Measurements from ENCODE around the gene CWH43. TPM values are rescaled to one million over a fixed set of nuclear protein-coding genes. Genes with fewer than 3 reads are reported as not detected.
A peak's percentile ranks its signal among the peaks of the same experiment; 100 is the strongest.
"Not testable (repeated sequence)": the region's sequence is repeated elsewhere in the genome, so short reads cannot be mapped to it uniquely, and the experiment has no call there.

CWH43 gene
- total and polyA plus RNA-seq, 2 of the 13 experiments (the other 11 are each of a cell fraction or from before 2014, with no cell fraction given): not detected

DNA sequence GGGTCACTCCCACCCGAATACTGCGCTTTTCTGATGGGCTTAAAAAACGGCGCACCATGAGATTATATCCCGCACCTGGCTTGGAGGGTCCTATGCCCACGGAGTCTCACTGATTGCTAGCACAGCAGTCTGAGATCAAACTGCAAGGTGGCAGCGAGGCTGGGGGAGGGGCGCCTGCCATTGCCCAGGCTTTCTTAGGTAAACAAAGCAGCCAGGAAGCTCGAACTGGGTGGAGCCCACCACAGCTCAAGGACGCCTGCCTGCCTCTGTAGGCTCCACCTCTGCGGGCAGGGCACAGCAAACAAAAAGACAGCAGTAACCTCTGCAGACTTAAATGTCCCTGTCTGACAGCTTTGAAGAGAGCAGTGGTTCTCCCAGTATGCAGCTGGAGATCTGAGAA is 86.1 kb downstream of the CWH43 start:
- H3K4me3 ChIP-seq (replicated peaks in 1 of 3; ENCODE audit: insufficient read depth in 1 of 3, low read depth in 2 of 3, low read length in 3 of 3); POLR2A ChIA-PET; CTCF ChIA-PET (ENCODE audit: low intra/inter-chr PET ratio, low total read pairs); BruUV-seq (replicated peaks); FAIRE-seq; H3K27ac ChIP-seq (ENCODE audit: extremely low read length, insufficient read depth, low read length); H4K20me1 ChIP-seq (ENCODE audit: insufficient read depth, low read length); H3K4me1 ChIP-seq (ENCODE audit: insufficient read depth, low read length); DNase-seq (ENCODE audit: low spot score); ATAC-seq; intact Hi-C loops (cut with micrococcal nuclease; ENCODE audit: unreplicated experiment); H3K4me2 ChIP-seq (ENCODE audit: low read depth, low read length); H3K27me3 ChIP-seq (ENCODE audit: control insufficient read depth in 1 of 2, insufficient read depth in 2 of 2, low read length in 2 of 2); H3K9ac ChIP-seq (ENCODE audit: insufficient read depth, low read depth, low read length); H2AFZ ChIP-seq (ENCODE audit: low read length); H3K79me2 ChIP-seq (ENCODE audit: insufficient read depth, low read length); H3K9me3 ChIP-seq (ENCODE audit: low read length); in situ Hi-C loops (cut with HindIII; ENCODE audit: extremely low pct_ligation_motif_present, low pct_unique_long_range_greater_than_20kb); H3K36me3 ChIP-seq (replicated peaks in 1 of 2; ENCODE audit: control insufficient read depth in 1 of 2, insufficient read depth in 2 of 2, low read length in 2 of 2); TF ChIP-seq FOXA1 (IDR thresholded peaks at IDR 0.05): not testable (repeated sequence)
- TF ChIP-seq ZNF281 (CRISPR knock-in tag; IDR thresholded peaks at IDR 0.05; ENCODE audit: borderline replicate concordance) (peak; percentile 77), GABPB1 (CRISPR knock-in tag; IDR thresholded peaks at IDR 0.05) (peak; percentile 29; the same call in 1 of the 2 replicates), SP5 (CRISPR knock-in tag; IDR thresholded peaks at IDR 0.05; ENCODE audit: borderline replicate concordance, low read depth) (peak; percentile 36; the same call in 1 of the 2 replicates), FOXA3 (CRISPR knock-in tag; IDR thresholded peaks at IDR 0.05) (peak; percentile 35; the same call in 1 of the 2 replicates), FOXA1 (CRISPR knock-in tag; IDR thresholded peaks at IDR 0.05) (peak; percentile 56)
- TF ChIP-seq, protein P1, sequence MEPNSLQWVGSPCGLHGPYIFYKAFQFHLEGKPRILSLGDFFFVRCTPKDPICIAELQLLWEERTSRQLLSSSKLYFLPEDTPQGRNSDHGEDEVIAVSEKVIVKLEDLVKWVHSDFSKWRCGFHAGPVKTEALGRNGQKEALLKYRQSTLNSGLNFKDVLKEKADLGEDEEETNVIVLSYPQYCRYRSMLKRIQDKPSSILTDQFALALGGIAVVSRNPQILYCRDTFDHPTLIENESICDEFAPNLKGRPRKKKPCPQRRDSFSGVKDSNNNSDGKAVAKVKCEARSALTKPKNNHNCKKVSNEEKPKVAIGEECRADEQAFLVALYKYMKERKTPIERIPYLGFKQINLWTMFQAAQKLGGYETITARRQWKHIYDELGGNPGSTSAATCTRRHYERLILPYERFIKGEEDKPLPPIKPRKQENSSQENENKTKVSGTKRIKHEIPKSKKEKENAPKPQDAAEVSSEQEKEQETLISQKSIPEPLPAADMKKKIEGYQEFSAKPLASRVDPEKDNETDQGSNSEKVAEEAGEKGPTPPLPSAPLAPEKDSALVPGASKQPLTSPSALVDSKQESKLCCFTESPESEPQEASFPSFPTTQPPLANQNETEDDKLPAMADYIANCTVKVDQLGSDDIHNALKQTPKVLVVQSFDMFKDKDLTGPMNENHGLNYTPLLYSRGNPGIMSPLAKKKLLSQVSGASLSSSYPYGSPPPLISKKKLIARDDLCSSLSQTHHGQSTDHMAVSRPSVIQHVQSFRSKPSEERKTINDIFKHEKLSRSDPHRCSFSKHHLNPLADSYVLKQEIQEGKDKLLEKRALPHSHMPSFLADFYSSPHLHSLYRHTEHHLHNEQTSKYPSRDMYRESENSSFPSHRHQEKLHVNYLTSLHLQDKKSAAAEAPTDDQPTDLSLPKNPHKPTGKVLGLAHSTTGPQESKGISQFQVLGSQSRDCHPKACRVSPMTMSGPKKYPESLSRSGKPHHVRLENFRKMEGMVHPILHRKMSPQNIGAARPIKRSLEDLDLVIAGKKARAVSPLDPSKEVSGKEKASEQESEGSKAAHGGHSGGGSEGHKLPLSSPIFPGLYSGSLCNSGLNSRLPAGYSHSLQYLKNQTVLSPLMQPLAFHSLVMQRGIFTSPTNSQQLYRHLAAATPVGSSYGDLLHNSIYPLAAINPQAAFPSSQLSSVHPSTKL (CRISPR knock-in tag; IDR thresholded peaks at IDR 0.05): 0 out of 2 replicates have a peak, but pooled peaks have one; percentile 40
- 19% methylated on average over 6 of the region's 11 CpGs for WGBS (ENCODE audit: low lambda C conversion rate)

DNA sequence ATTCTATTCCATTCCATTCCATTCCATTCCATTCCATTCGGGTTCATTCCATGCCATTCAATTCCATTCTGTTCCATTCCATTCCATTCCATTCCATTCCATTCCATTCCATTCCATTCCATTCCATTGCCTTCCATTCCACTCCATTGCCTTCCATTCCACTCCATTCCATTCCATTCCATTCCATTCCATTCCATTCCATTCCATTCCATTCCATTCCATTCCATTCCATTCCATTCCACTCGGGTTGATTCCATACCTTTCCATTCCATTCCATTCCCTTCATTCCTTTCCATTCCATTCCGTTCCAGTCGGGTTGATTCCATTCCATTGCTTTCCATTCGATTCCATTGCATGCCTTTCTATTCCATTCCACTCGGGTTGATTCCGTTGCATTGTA is 105.8 kb downstream of the CWH43 start:
- CTCF ChIA-PET (ENCODE audit: low intra/inter-chr PET ratio, low total read pairs); H3K4me1 ChIP-seq (ENCODE audit: insufficient read depth, low read length); H3K4me2 ChIP-seq (ENCODE audit: low read depth, low read length); H4K20me1 ChIP-seq (ENCODE audit: insufficient read depth, low read length); FAIRE-seq; H2AFZ ChIP-seq (ENCODE audit: low read length); H3K27me3 ChIP-seq (ENCODE audit: control insufficient read depth in 1 of 2, insufficient read depth in 2 of 2, low read length in 2 of 2); in situ Hi-C loops (cut with HindIII; ENCODE audit: extremely low pct_ligation_motif_present, low pct_unique_long_range_greater_than_20kb); H3K27ac ChIP-seq (ENCODE audit: extremely low read length, insufficient read depth, low read length); POLR2A ChIA-PET; DNase-seq (ENCODE audit: low spot score); BruUV-seq (replicated peaks); intact Hi-C loops (cut with micrococcal nuclease; ENCODE audit: unreplicated experiment); H3K79me2 ChIP-seq (ENCODE audit: insufficient read depth, low read length); H3K4me3 ChIP-seq (replicated peaks in 1 of 3; ENCODE audit: insufficient read depth in 1 of 3, low read depth in 2 of 3, low read length in 3 of 3); H3K36me3 ChIP-seq (replicated peaks in 1 of 2; ENCODE audit: control insufficient read depth in 1 of 2, insufficient read depth in 2 of 2, low read length in 2 of 2); H3K9ac ChIP-seq (ENCODE audit: insufficient read depth, low read depth, low read length): not testable (repeated sequence)
- H3K9me3 ChIP-seq (ENCODE audit: low read length): peaks cover 51% of the 10 kb centered on the region
- ATAC-seq: peak; percentile 44
- WGBS (ENCODE audit: low lambda C conversion rate): 5% methylated on average over 7 of the region's 7 CpGs

Data from HepG2 (cell line).